K562 (cell line): Measurements from ENCODE around the gene METTL25B. TPM values are rescaled to one million over a fixed set of nuclear protein-coding genes. Genes with fewer than 3 reads are reported as not detected.

Source experiments
- CTBP1 ChIP-seq: fragments of 450-650 bp; IDR thresholded peaks from 2 replicates; pipeline ENCODE4 v1.6.1; 2016; ENCODE audit warnings: borderline replicate concordance
- E2F4 ChIP-seq: sonication (generic); formaldehyde crosslinking; IDR thresholded peaks from 2 replicates; pipeline ENCODE4 v1.8.0; 2022; ENCODE audit warnings: mild to moderate bottlenecking, low read depth, missing genetic modification reagents
- HDAC3 ChIP-seq: fragments of 450-650 bp; IDR thresholded peaks from 2 replicates; pipeline ENCODE4 v1.6.1; 2018; ENCODE audit warnings: borderline replicate concordance, mild to moderate bottlenecking, moderate library complexity; ENCODE audit not compliant: partially characterized antibody
- HOXB6 ChIP-seq: fragments of 250-450 bp; sonication (Bioruptor Pico); IDR thresholded peaks from 2 replicates; pipeline ENCODE4 v1.5.1; 2022; ENCODE audit warnings: mild to moderate bottlenecking, borderline replicate concordance
- MAFF ChIP-seq: IDR thresholded peaks from 2 replicates; pipeline ENCODE4 v1.6.1; 2012; ENCODE audit warnings: low read length, improper control_type of control experiment
- NEUROD1 ChIP-seq: fragments of 150-350 bp; IDR thresholded peaks from 2 replicates; pipeline ENCODE4 v1.6.1; 2014; ENCODE audit warnings: borderline replicate concordance, low read length, low read depth; ENCODE audit not compliant: partially characterized antibody
- PBX2 ChIP-seq, 2 experiments: IDR thresholded peaks in 1 of 2; conservative IDR thresholded peaks in 1 of 2; 2 replicates each; pipeline ENCODE4 v1.6.1; 2016; ENCODE audit warnings: low read depth in 2 of 2, mild to moderate bottlenecking in 1 of 2, missing compliant biosample characterization in 1 of 2, missing genetic modification characterization in 1 of 2, moderate library complexity in 1 of 2
- POLR2AphosphoS5 ChIP-seq: IDR thresholded peaks from 2 replicates; pipeline ENCODE4 v1.6.1; 2011; ENCODE audit warnings: mild to moderate bottlenecking, low read depth, low read length, moderate library complexity; ENCODE audit not compliant: control insufficient read depth, insufficient read depth
- SMARCE1 ChIP-seq: fragments of 450-650 bp; IDR thresholded peaks from 2 replicates; pipeline ENCODE4 v1.7.1; 2016; ENCODE audit warnings: mild to moderate bottlenecking
- TEAD1 ChIP-seq, 2 experiments: fragments of 450-650 bp in 1 of 2; sonication (generic) in 1 of 2; formaldehyde crosslinking; IDR thresholded peaks; 2 replicates each; pipeline versions ENCODE4 v1.4.0 to v1.8.0; 2020 to 2022; ENCODE audit warnings: mild to moderate bottlenecking in 2 of 2, missing genetic modification reagents in 1 of 2
- TRIM28 ChIP-seq: fragments of 450-650 bp; IDR thresholded peaks from 2 replicates; pipeline ENCODE4 v1.6.1; 2017
- ZBTB40 ChIP-seq, 2 experiments: fragments of 450-650 bp in 1 of 2; sonication (generic) in 1 of 2; formaldehyde crosslinking in 1 of 2; IDR thresholded peaks; 2 replicates each; pipeline versions ENCODE4 v1.7.1 to v1.9.0; 2016 to 2022; ENCODE audit warnings: inconsistent platforms in 1 of 2, mild to moderate bottlenecking in 1 of 2, missing genetic modification reagents in 1 of 2
- ZNF696 ChIP-seq: fragments of 250-450 bp; sonication (Bioruptor Pico); conservative IDR thresholded peaks from 2 replicates; pipeline ENCODE4 v1.4.0; 2020; ENCODE audit warnings: mild to moderate bottlenecking, moderate library complexity
- polyA plus RNA-seq, 8 experiments: library from polyadenylated mRNA; depleted of rRNA in 4 of 8; stranded (reverse) in 5 of 8; unstranded in 3 of 8; fragments of >200 nt; fragmentation: Nextera tagmentation in 2 of 8; fragmentation: Illumina TruSeq in 1 of 8; extraction: Ambion mirVana in 2 of 8; extraction: Trizol in 1 of 8; gene quantifications; 2 replicates each; pipeline versions ENCODE4 v1.2.1 to v1.2.3, GENCODE V29; 2011 to 2014; ENCODE audit warnings: inconsistent platforms in 1 of 8, missing spikeins in 1 of 8
- total RNA-seq, 7 experiments: library from RNA; depleted of rRNA in 6 of 7; stranded (reverse); fragments of >200 nt in 6 of 7; fragmentation: Illumina TruSeq in 2 of 7; extraction: Trizol in 2 of 7; gene quantifications; 2 replicates each; pipeline versions ENCODE4 v1.2.1 to v1.2.3, GENCODE V29; 2011 to 2021; ENCODE audit warnings: low replicate concordance in 1 of 7

Gene METTL25B
- total and polyA plus RNA-seq, 9 of the 15 experiments (the other 6 are each of a cell fraction or from before 2014, with no cell fraction given): 7.7 to 48.3 (median 33.1) TPM

- TF ChIP-seq ZBTB40 (IDR thresholded peaks at IDR 0.05) (peak; percentile 87), ZBTB40 (CRISPR knock-in tag; IDR thresholded peaks at IDR 0.05) (no peak), HDAC3 (no peak), CTBP1 (0 out of 2 replicates have a peak, but pooled peaks have one; percentile 40), ZNF696 (no peak), SMARCE1 (no peak), TEAD1 (CRISPR knock-in tag; IDR thresholded peaks at IDR 0.05) (peak; percentile 59 to 64; a peak in 3 of 4 replicates), PBX2 (CRISPR knock-in tag; IDR thresholded peaks at IDR 0.05; ENCODE audit: low read depth) (no peak), PBX2 (tag; conservative IDR thresholded peaks at IDR 0.05; ENCODE audit: low read depth) (peak; percentile 68; the same call in 1 of the 2 replicates), POLR2AphosphoS5 (peak; percentile 58; the same call in 1 of the 2 replicates), TRIM28 (peak; percentile 59; the same call in 1 of the 2 replicates), MAFF (peak; percentile 29), E2F4 (CRISPR knock-in tag) (peak; percentile 69; the same call in 1 of the 2 replicates), NEUROD1 (no peak), HOXB6 (no peak)
These were observed 39.0 kb downstream of the METTL25B start, which contains the start of gene PRCC (continued) for GRCh38 chr1:156767101-156767878.
